Stromal cell of bone marrow (primary cell): ENCODE data around the gene ROBO1.

Experiments used
- DNase-seq: peaks from one replicate; pipeline ENCODE4 v3.0.0-alpha.2; 2012; ENCODE audit warnings: low read depth

ROBO1 gene

GRCh38 chr3:79066481-79066880 lies 701.3 kb downstream of the ROBO1 start:
- no peak for DNase-seq

- DNase-seq, result no peak
These were observed 704.2 kb downstream of the ROBO1 start for GRCh38 chr3:79063624-79064023.

GRCh38 chr3:79057756-79058155 lies 710.0 kb downstream of the ROBO1 start:
- no peak for DNase-seq

GRCh38 chr3:79056498-79056897 lies 711.3 kb downstream of the ROBO1 start:
- DNase-seq, result no peak

- no peak for DNase-seq
These were observed 715.6 kb downstream of the ROBO1 start for GRCh38 chr3:79052054-79052681.

GRCh38 chr3:79047581-79047980 lies 720.2 kb downstream of the ROBO1 start:
- no peak for DNase-seq

GRCh38 chr3:79041621-79042020 lies 726.2 kb downstream of the ROBO1 start:
- no peak for DNase-seq

- peak; percentile 63 for DNase-seq
These were observed 727.1 kb downstream of the ROBO1 start for GRCh38 chr3:79040701-79041100.

- no peak for DNase-seq
These were observed 727.7 kb downstream of the ROBO1 start for GRCh38 chr3:79040091-79040490.

GRCh38 chr3:79039192-79039591 lies 728.6 kb downstream of the ROBO1 start:
- no peak for DNase-seq

GRCh38 chr3:79038636-79039035 lies 729.2 kb downstream of the ROBO1 start:
- DNase-seq, result no peak

GRCh38 chr3:79038057-79038456 lies 729.7 kb downstream of the ROBO1 start:
- DNase-seq, result no peak

GRCh38 chr3:79032686-79033318 lies 735.0 kb downstream of the ROBO1 start:
- peak; percentile 37 for DNase-seq

- DNase-seq, result no peak
These were observed 737.6 kb downstream of the ROBO1 start for GRCh38 chr3:79030157-79030556.

- no peak for DNase-seq
These were observed 738.9 kb downstream of the ROBO1 start for GRCh38 chr3:79028916-79029315.

GRCh38 chr3:79027593-79027992 lies 740.2 kb downstream of the ROBO1 start:
- DNase-seq, result no peak

GRCh38 chr3:79019924-79020173 lies 747.9 kb downstream of the ROBO1 start:
- no peak for DNase-seq

- peak; percentile 89 for DNase-seq
These were observed 748.5 kb downstream of the ROBO1 start for GRCh38 chr3:79019137-79019923.

- DNase-seq, result peak; percentile 48
These were observed 749.1 kb downstream of the ROBO1 start for GRCh38 chr3:79018671-79019136.

GRCh38 chr3:79018265-79018664 lies 749.5 kb downstream of the ROBO1 start:
- no peak for DNase-seq

- no peak for DNase-seq
These were observed 751.0 kb downstream of the ROBO1 start for GRCh38 chr3:79016587-79017376.

GRCh38 chr3:79015854-79016253 lies 751.9 kb downstream of the ROBO1 start:
- no peak for DNase-seq

- no peak for DNase-seq
These were observed 754.8 kb downstream of the ROBO1 start for GRCh38 chr3:79012946-79013362.
